H1 (cell line): ENCODE data around the gene FGF19. TPM values are rescaled to one million over a fixed set of nuclear protein-coding genes. Genes with fewer than 3 reads are reported as not detected.

ENCODE experiments used
- CTCF ChIA-PET: fragments of 300-600 bp; sonication (Branson Sonifier 250); formaldehyde crosslinking; loops from one replicate; lab custom pipeline; 2021; ENCODE audit not compliant: partially characterized antibody; lab: Charles Lee
- POLR2A ChIA-PET: fragments of 300-600 bp; sonication (Branson Sonifier 250); formaldehyde crosslinking; loops from one replicate; lab custom pipeline; 2021; ENCODE audit warnings: inconsistent platforms; ENCODE audit not compliant: partially characterized antibody; lab: Charles Lee
- DNase-seq, 2 experiments: peaks; one replicate each; pipeline versions ENCODE4 v3.0.0 to v3.0.0-alpha.2; 2010 to 2022; ENCODE audit warnings: low spot score in 2 of 2, low read depth in 1 of 2, mixed read lengths in 1 of 2
- FAIRE-seq: peaks from 2 replicates; lab custom pipeline; 2011; peaks lifted over from hg19 to GRCh38; lab: Jason Lieb, UNC
- H2AFZ ChIP-seq: 2 replicates; pipeline ENCODE4 v1.8.1; 2012; ENCODE audit warnings: low read length, inconsistent platforms
- H2AK5ac ChIP-seq: 2 replicates; pipeline ENCODE4 v1.6.1; 2013; ENCODE audit warnings: low read depth, low read length
- H2BK120ac ChIP-seq: replicated peaks from 2 replicates; pipeline ENCODE3; 2013; ENCODE audit warnings: low read depth, low read length, inconsistent platforms
- H2BK12ac ChIP-seq: 2 replicates; pipeline ENCODE4 v1.6.1; 2013; ENCODE audit warnings: low read depth, low read length
- H2BK15ac ChIP-seq: 2 replicates; pipeline ENCODE4 v1.6.1; 2013; ENCODE audit warnings: low read length
- H2BK20ac ChIP-seq: 2 replicates; pipeline ENCODE4 v1.6.1; 2013; ENCODE audit warnings: low read length
- H2BK5ac ChIP-seq: 2 replicates; pipeline ENCODE4 v1.6.1; 2013; ENCODE audit warnings: low read depth, low read length
- H3K14ac ChIP-seq: 2 replicates; pipeline ENCODE4 v1.6.1; 2013; ENCODE audit warnings: inconsistent platforms; ENCODE audit not compliant: insufficient read length
- H3K18ac ChIP-seq: 2 replicates; pipeline ENCODE4 v1.6.1; 2013; ENCODE audit warnings: low read length; ENCODE audit errors: extremely low read depth
- H3K23ac ChIP-seq: 2 replicates; pipeline ENCODE4 v1.6.1; 2013; ENCODE audit warnings: inconsistent platforms; ENCODE audit not compliant: insufficient read length
- H3K23me2 ChIP-seq: 2 replicates; pipeline ENCODE4 v1.6.1; 2013; ENCODE audit warnings: low read depth, low read length
- H3K27ac ChIP-seq: 2 replicates; pipeline ENCODE4 v1.6.1; 2011; ENCODE audit warnings: low read depth, low read length, inconsistent platforms
- H3K27me3 ChIP-seq, 4 experiments: replicated peaks in 1 of 4; 1 replicate in 1 of 4; 2 replicates in 3 of 4; pipeline versions ENCODE4 v1.6.1 to v1.8.1; 2011 to 2013; ENCODE audit warnings: low read length in 3 of 4, mild to moderate bottlenecking in 3 of 4, inconsistent platforms in 2 of 4, mixed read lengths in 2 of 4, moderate library complexity in 1 of 4; ENCODE audit not compliant: control insufficient read depth in 3 of 4, insufficient read depth in 3 of 4; ENCODE audit errors: extremely low read depth in 1 of 4
- H3K36me3 ChIP-seq, 4 experiments: 2 replicates each; pipeline versions ENCODE4 v1.6.1 to v1.8.1; 2011 to 2013; ENCODE audit warnings: mild to moderate bottlenecking in 4 of 4, low read length in 3 of 4, moderate library complexity in 2 of 4, control low read depth in 1 of 4, inconsistent platforms in 1 of 4; ENCODE audit not compliant: insufficient read depth in 4 of 4, control insufficient read depth in 2 of 4
- H3K4ac ChIP-seq: replicated peaks from 2 replicates; pipeline ENCODE3; 2013; ENCODE audit warnings: low read length, low read depth, mixed read lengths, inconsistent platforms; ENCODE audit not compliant: insufficient read length
- H3K4me1 ChIP-seq, 4 experiments: replicated peaks in 1 of 4; 1 replicate in 1 of 4; 2 replicates in 3 of 4; pipeline versions ENCODE4 v1.6.1 to v1.8.1; 2011 to 2013; ENCODE audit warnings: low read length in 3 of 4, inconsistent platforms in 2 of 4, mixed read lengths in 1 of 4; ENCODE audit not compliant: insufficient read depth in 4 of 4, control insufficient read depth in 3 of 4
- H3K4me2 ChIP-seq, 2 experiments: 2 replicates each; pipeline versions ENCODE4 v1.6.1 to v1.8.1; 2011 to 2013; ENCODE audit warnings: low read depth in 2 of 2, low read length in 2 of 2, control low read depth in 1 of 2, inconsistent platforms in 1 of 2, mild to moderate bottlenecking in 1 of 2; ENCODE audit not compliant: insufficient read depth in 1 of 2
- H3K4me3 ChIP-seq, 4 experiments: fragments of 200-600, 300-600 bp in 1 of 4; sonication (generic), shearing (Covaris generic), sonication (Bioruptor Twin) in 1 of 4; 2 replicates each; pipeline versions ENCODE4 v1.5.1 to v1.8.1; 2011 to 2016; ENCODE audit warnings: low read length in 4 of 4, low read depth in 3 of 4, control low read depth in 2 of 4, inconsistent platforms in 2 of 4, mild to moderate bottlenecking in 2 of 4, mixed read lengths in 1 of 4, moderate library complexity in 1 of 4; ENCODE audit not compliant: insufficient read depth in 2 of 4; ENCODE audit errors: extremely low read depth in 1 of 4
- H3K56ac ChIP-seq: replicated peaks from 2 replicates; pipeline ENCODE3; 2013; ENCODE audit warnings: low read depth, mild to moderate bottlenecking, mixed read lengths, low read length, inconsistent platforms; ENCODE audit not compliant: insufficient read length
- H3K79me1 ChIP-seq: 2 replicates; pipeline ENCODE4 v1.6.1; 2013; ENCODE audit warnings: low read depth, low read length, control low read depth
- H3K79me2 ChIP-seq, 2 experiments: 2 replicates each; pipeline versions ENCODE4 v1.6.1 to v1.8.1; 2012 to 2013; ENCODE audit warnings: low read length in 2 of 2, mild to moderate bottlenecking in 2 of 2, inconsistent platforms in 1 of 2; ENCODE audit not compliant: insufficient read depth in 2 of 2, control insufficient read depth in 1 of 2
- H3K9ac ChIP-seq, 4 experiments: replicated peaks in 1 of 4; 1 replicate in 1 of 4; 2 replicates in 3 of 4; pipeline versions ENCODE4 v1.6.1 to v1.8.1; 2011 to 2013; ENCODE audit warnings: low read depth in 3 of 4, low read length in 3 of 4, control low read depth in 2 of 4, mild to moderate bottlenecking in 2 of 4, moderate library complexity in 2 of 4, inconsistent platforms in 1 of 4; ENCODE audit errors: extremely low read depth in 1 of 4
- H3K9me3 ChIP-seq, 2 experiments: 2 replicates each; pipeline versions ENCODE4 v1.6.1 to v1.8.1; 2012 to 2013; ENCODE audit warnings: mild to moderate bottlenecking in 2 of 2, moderate library complexity in 2 of 2, control low read depth in 1 of 2, inconsistent platforms in 1 of 2, low read depth in 1 of 2, low read length in 1 of 2, mixed read lengths in 1 of 2; ENCODE audit not compliant: insufficient read depth in 2 of 2
- H4K20me1 ChIP-seq, 2 experiments: replicated peaks in 1 of 2; 2 replicates each; pipeline versions ENCODE3 to v1.8.1; 2011 to 2013; ENCODE audit warnings: inconsistent platforms in 2 of 2, low read length in 2 of 2, mild to moderate bottlenecking in 1 of 2; ENCODE audit not compliant: insufficient read depth in 2 of 2, control insufficient read depth in 1 of 2
- H4K5ac ChIP-seq: 2 replicates; pipeline ENCODE4 v1.6.1; 2013; ENCODE audit warnings: low read length, low read depth, mixed read lengths, inconsistent platforms; ENCODE audit not compliant: insufficient read length
- H4K8ac ChIP-seq: 2 replicates; pipeline ENCODE4 v1.8.0; 2013; ENCODE audit warnings: mild to moderate bottlenecking, moderate library complexity, low read length, inconsistent platforms; ENCODE audit not compliant: insufficient read depth; ENCODE audit errors: extremely low read depth
- H4K91ac ChIP-seq: replicated peaks from 2 replicates; pipeline ENCODE3; 2013; ENCODE audit warnings: low read length, mixed read lengths, inconsistent platforms; ENCODE audit not compliant: insufficient read length
- BCL11A ChIP-seq, 2 experiments: IDR thresholded peaks; one replicate each; pipeline ENCODE4 v1.6.1; 2011; ENCODE audit warnings: low read depth in 2 of 2, low read length in 2 of 2, mild to moderate bottlenecking in 2 of 2
- JUND ChIP-seq: IDR thresholded peaks from 2 replicates; pipeline ENCODE4 v1.6.1; 2011; ENCODE audit warnings: mild to moderate bottlenecking, improper control_type of control experiment, low read length
- KDM4A ChIP-seq: IDR thresholded peaks from one replicate; pipeline ENCODE4 v1.7.1; 2012; ENCODE audit warnings: low read depth, mild to moderate bottlenecking, moderate library complexity, low read length, inconsistent platforms; ENCODE audit not compliant: severe bottlenecking
- RBBP5 ChIP-seq: IDR thresholded peaks from 2 replicates; pipeline ENCODE4 v1.7.1; 2012; ENCODE audit warnings: low read depth, mild to moderate bottlenecking, inconsistent platforms, low read length, moderate library complexity, borderline replicate concordance
- RFX5 ChIP-seq: IDR thresholded peaks from 2 replicates; pipeline ENCODE4 v1.6.1; 2011; ENCODE audit warnings: low read depth, low read length, improper control_type of control experiment, borderline replicate concordance
- WGBS, 2 experiments: shearing (Covaris generic) in 1 of 2; methylation state at CpG; one replicate each; pipeline versions ENCODE4 v1.1.6 to v1.1.7; 2013 to 2015; ENCODE audit warnings: low lambda C conversion rate in 2 of 2, mixed read lengths in 2 of 2, inconsistent platforms in 1 of 2, low coverage in 1 of 2, missing lambda C conversion rate in 1 of 2; ENCODE audit not compliant: insufficient replicate concordance in 2 of 2, insufficient coverage in 1 of 2, insufficient read length in 1 of 2; ENCODE audit errors: extremely low coverage in 1 of 2, missing lambda C conversion rate in 1 of 2; 5-methylcytosine and 5-hydroxymethylcytosine counted together
- polyA plus RNA-seq, 7 experiments: library from polyadenylated mRNA; depleted of rRNA in 3 of 7; stranded (reverse) in 5 of 7; unstranded in 2 of 7; fragments of >200 nt in 5 of 7; fragments of 200-250 nt in 2 of 7; gene quantifications; 1 replicate in 5 of 7; 2 replicates in 1 of 7; 4 replicates in 1 of 7; pipeline versions ENCODE4 v1.2.1 to v1.2.3, GENCODE V29; 2011 to 2013; ENCODE audit warnings: missing spikeins in 2 of 7, mixed read lengths in 2 of 7
- total RNA-seq: library from RNA; stranded (reverse); fragmentation: NEBNext Ultra II Directional; extraction: Animal tissue kit (Norgen Biotek cat#: 25700); gene quantifications from 2 replicates; pipeline ENCODE4 v1.2.1, GENCODE V29; 2021

The FGF19 gene
- total and polyA plus RNA-seq, 2 of the 8 experiments (the other 6 are each of a cell fraction or from before 2014, with no cell fraction given): 9.6 to 14.8 TPM

GRCh38 chr11:69721106-69721505 is 17.3 kb upstream of the FGF19 start:
- CTCF ChIA-PET: interaction anchor here (0.6 to 20.5 kb wide), 22 partner anchors 7 to 198 kb away, joined by 3 to 197 read pairs (median 4); partner anchors contain the start of gene FGF3
- Histone ChIP-seq H3K36me3 (no peaks in the 10 kb centered on the region), H3K56ac (no peak overlapping the region), H4K5ac (no peak overlapping the region), H4K91ac (no peak overlapping the region), H2BK15ac (no peak overlapping the region), H2AK5ac (no peak overlapping the region), H4K20me1 (no peaks in the 10 kb centered on the region), H2BK20ac (no peak overlapping the region), H2AFZ (no peak overlapping the region), H2BK12ac (no peak overlapping the region), H3K27ac (no peak overlapping the region), H3K23ac (no peak overlapping the region), H4K8ac (no peak overlapping the region), H3K23me2 (no peaks in the 10 kb centered on the region; the same call in 1 of the 2 replicates), H3K9ac (no peak overlapping the region), H3K4me2 (no peak overlapping the region), H2BK120ac (no peak overlapping the region), H3K4me3 (no peak overlapping the region), H3K79me2 (no peaks in the 10 kb centered on the region), H3K9me3 (no peaks in the 10 kb centered on the region), H3K4me1 (peaks cover 0 to 10% (median 2%) of the 10 kb centered on the region in 4 experiments; a peak in 5 of 7 replicates), H3K79me1 (no peaks in the 10 kb centered on the region), H3K18ac (no peak overlapping the region), H3K14ac (no peak overlapping the region), H2BK5ac (no peak overlapping the region), H3K27me3 (peaks cover 0 to 19% (median 13%) of the 10 kb centered on the region in 4 experiments; a peak in 5 of 7 replicates), H3K4ac (no peak overlapping the region)
- POLR2A ChIA-PET: no interaction called here
- 90% methylated on average over 14 of the region's 14 CpGs; no CpG with 5 or more reads in 1 of the 2 experiments for WGBS, 2 experiments
- DNase-seq (no peak), FAIRE-seq (no peak)
- TF ChIP-seq RBBP5 (no peak), RFX5 (no peak), BCL11A (IDR thresholded peaks at IDR 0.05; ENCODE audit: low read depth in 2 of 2, low read length in 2 of 2) (no peak), KDM4A (no peak), JUND (no peak)
